H9 (cell line): ENCODE measurements around the gene ARID1A. TPM values are rescaled to one million over a fixed set of nuclear protein-coding genes. Genes with fewer than 3 reads are reported as not detected.

Experiments used
- DNase-seq: peaks from one replicate; pipeline ENCODE4 v3.0.0-alpha.2; 2017
- H2AFZ ChIP-seq: one replicate; pipeline ENCODE4 v1.6.1; 2013; ENCODE audit warnings: mild to moderate bottlenecking, low read length, control low read depth, moderate library complexity
- H2AK5ac ChIP-seq: 2 replicates; pipeline ENCODE4 v1.6.1; 2013; ENCODE audit warnings: low read length, control low read depth, mixed read lengths; ENCODE audit not compliant: insufficient read length
- H2BK120ac ChIP-seq: one replicate; pipeline ENCODE4 v1.6.1; 2013; ENCODE audit warnings: low read depth, mild to moderate bottlenecking, low read length, control low read depth, inconsistent platforms; ENCODE audit not compliant: poor library complexity, severe bottlenecking
- H2BK12ac ChIP-seq: 2 replicates; pipeline ENCODE4 v1.6.1; 2013; ENCODE audit warnings: low read length, control low read depth, mixed read lengths, low read depth; ENCODE audit not compliant: insufficient read length
- H2BK15ac ChIP-seq: 2 replicates; pipeline ENCODE4 v1.6.1; 2013; ENCODE audit warnings: low read depth, low read length, control low read depth
- H2BK20ac ChIP-seq: one replicate; pipeline ENCODE4 v1.6.1; 2013; ENCODE audit warnings: low read depth, mild to moderate bottlenecking, low read length, control low read depth, inconsistent platforms; ENCODE audit not compliant: poor library complexity, severe bottlenecking
- H2BK5ac ChIP-seq: 2 replicates; pipeline ENCODE4 v1.6.1; 2013; ENCODE audit warnings: low read length, control low read depth, mixed read lengths; ENCODE audit not compliant: insufficient read length
- H3K14ac ChIP-seq: 2 replicates; pipeline ENCODE4 v1.6.1; 2013; ENCODE audit warnings: low read length, control low read depth; ENCODE audit not compliant: insufficient read depth
- H3K18ac ChIP-seq: 2 replicates; pipeline ENCODE4 v1.6.1; 2013; ENCODE audit warnings: low read depth, mild to moderate bottlenecking, mixed read lengths, low read length, control low read depth; ENCODE audit not compliant: insufficient read length
- H3K23ac ChIP-seq: 2 replicates; pipeline ENCODE4 v1.6.1; 2013; ENCODE audit warnings: low read length, control low read depth, mixed read lengths, low read depth; ENCODE audit not compliant: insufficient read length
- H3K23me2 ChIP-seq: 2 replicates; pipeline ENCODE4 v1.6.1; 2013; ENCODE audit warnings: low read depth, mild to moderate bottlenecking, mixed read lengths, low read length, control low read depth; ENCODE audit not compliant: insufficient read length, poor library complexity, severe bottlenecking
- H3K27ac ChIP-seq: 2 replicates; pipeline ENCODE4 v1.5.1; 2013; ENCODE audit warnings: low read length, control low read depth, mixed read lengths, low read depth; ENCODE audit not compliant: insufficient read length
- H3K27me3 ChIP-seq: 2 replicates; pipeline ENCODE4 v1.6.1; 2013; ENCODE audit warnings: low read length, control low read depth, inconsistent platforms; ENCODE audit not compliant: insufficient read depth
- H3K4ac ChIP-seq: 2 replicates; pipeline ENCODE4 v1.6.1; 2013; ENCODE audit warnings: low read depth, mild to moderate bottlenecking, control low read depth, inconsistent platforms, low read length, moderate library complexity
- H3K4me1 ChIP-seq: 2 replicates; pipeline ENCODE4 v1.6.1; 2013; ENCODE audit warnings: low read length, control low read depth, inconsistent platforms; ENCODE audit not compliant: insufficient read depth
- H3K4me2 ChIP-seq: 2 replicates; pipeline ENCODE4 v1.6.1; 2013; ENCODE audit warnings: low read length, control low read depth, mixed read lengths; ENCODE audit not compliant: insufficient read length, insufficient read depth
- H3K56ac ChIP-seq: 2 replicates; pipeline ENCODE4 v1.6.1; 2013; ENCODE audit warnings: low read depth, mild to moderate bottlenecking, mixed read lengths, low read length, control low read depth; ENCODE audit not compliant: insufficient read length
- H3K79me1 ChIP-seq: 2 replicates; pipeline ENCODE4 v1.6.1; 2013; ENCODE audit warnings: low read depth, mild to moderate bottlenecking, moderate library complexity, low read length, control low read depth, inconsistent platforms; ENCODE audit not compliant: insufficient read depth, poor library complexity, severe bottlenecking
- H3K79me2 ChIP-seq: 2 replicates; pipeline ENCODE4 v1.6.1; 2013; ENCODE audit warnings: low read length, control low read depth, inconsistent platforms; ENCODE audit not compliant: insufficient read depth
- H3K9ac ChIP-seq: 2 replicates; pipeline ENCODE4 v1.6.1; 2013; ENCODE audit warnings: low read length, control low read depth, mixed read lengths; ENCODE audit not compliant: insufficient read length; ENCODE audit errors: extremely low read depth
- H3K9me3 ChIP-seq: one replicate; pipeline ENCODE4 v1.6.1; 2013; ENCODE audit warnings: low read depth, low read length, inconsistent platforms; ENCODE audit not compliant: control insufficient read depth
- H3T11ph ChIP-seq: one replicate; pipeline ENCODE4 v1.6.1; 2013; ENCODE audit warnings: mild to moderate bottlenecking, low read length, control low read depth, inconsistent platforms
- H4K20me1 ChIP-seq: one replicate; pipeline ENCODE4 v1.6.1; 2013; ENCODE audit not compliant: control insufficient read depth, insufficient read length, insufficient read depth
- H4K5ac ChIP-seq: 2 replicates; pipeline ENCODE4 v1.6.1; 2013; ENCODE audit warnings: low read depth, mild to moderate bottlenecking, mixed read lengths, low read length, control low read depth; ENCODE audit not compliant: insufficient read length
- H4K8ac ChIP-seq: replicated peaks from 2 replicates; pipeline ENCODE4 v1.6.1; 2013; ENCODE audit warnings: low read length, control low read depth, mixed read lengths, low read depth; ENCODE audit not compliant: insufficient read length
- H4K91ac ChIP-seq: 2 replicates; pipeline ENCODE4 v1.6.1; 2013; ENCODE audit warnings: low read depth, mild to moderate bottlenecking, moderate library complexity, mixed read lengths, low read length, control low read depth; ENCODE audit not compliant: insufficient read length
- H3K27ac Mint-ChIP-seq, 3 experiments: 2 replicates in 2 of 3; 3 replicates in 1 of 3; pipeline ENCODE4 v1.8.0; 2020 to 2021; ENCODE audit warnings: mixed read lengths in 3 of 3, mild to moderate bottlenecking in 1 of 3, moderate library complexity in 1 of 3
- H3K27me3 Mint-ChIP-seq: 2 replicates; pipeline ENCODE4 v1.8.0; 2021; ENCODE audit warnings: low read depth, mild to moderate bottlenecking, moderate library complexity, mixed read lengths
- H3K36me3 Mint-ChIP-seq, 3 experiments: 2 replicates in 2 of 3; 3 replicates in 1 of 3; pipeline ENCODE4 v1.8.0; 2020 to 2021; ENCODE audit warnings: low read depth in 3 of 3, mixed read lengths in 3 of 3; ENCODE audit not compliant: insufficient read depth in 1 of 3
- H3K4me1 Mint-ChIP-seq, 2 experiments: 2 replicates each; pipeline ENCODE4 v1.8.0; 2020; ENCODE audit warnings: mixed read lengths in 2 of 2
- H3K4me3 Mint-ChIP-seq, 2 experiments: 2 replicates in 1 of 2; 3 replicates in 1 of 2; pipeline ENCODE4 v1.8.0; 2020 to 2021; ENCODE audit warnings: mild to moderate bottlenecking in 2 of 2, mixed read lengths in 2 of 2, moderate library complexity in 1 of 2
- H3K9me3 Mint-ChIP-seq, 2 experiments: 2 replicates in 1 of 2; 3 replicates in 1 of 2; pipeline ENCODE4 v1.8.0; 2020; ENCODE audit warnings: mild to moderate bottlenecking in 2 of 2, mixed read lengths in 2 of 2, moderate library complexity in 1 of 2
- CTCF ChIP-seq: fragments of 200-600 bp; sonication (generic); conservative IDR thresholded peaks from 3 replicates; pipeline ENCODE4 v1.8.0; 2021; ENCODE audit warnings: antibody characterized with exemption, mild to moderate bottlenecking
- WGBS: extraction: QIAGEN DNeasy Blood & Tissue Kit; methylation state at CpG from one replicate; pipeline ENCODE4 v1.1.7; 2013; ENCODE audit warnings: missing lambda C conversion rate, low lambda C conversion rate, mixed read lengths; ENCODE audit not compliant: insufficient read length; ENCODE audit errors: extremely low coverage; 5-methylcytosine and 5-hydroxymethylcytosine counted together
- total RNA-seq: library from RNA; stranded (reverse); gene quantifications from 2 replicates; pipeline ENCODE4 v1.2.1, GENCODE V29; 2021

ARID1A gene
- total RNA-seq, 1 experiment from 2014 or later = 147 TPM

GRCh38 chr1:26828411-26828991 is 132.7 kb downstream of the ARID1A start:
- Histone ChIP-seq H3K23me2 (peaks cover 7% of the 10 kb centered on the region), H2BK5ac (no peak overlapping the region), H2AK5ac (no peak overlapping the region), H3K14ac (no peak overlapping the region), H3K79me2 (no peaks in the 10 kb centered on the region; the same call in 1 of the 2 replicates), H2BK15ac (no peak overlapping the region), H2BK120ac (no peak overlapping the region), H3K56ac (no peak overlapping the region), H4K91ac (no peak overlapping the region), H3K4me2 (no peak overlapping the region), H3T11ph (no peak overlapping the region), H3K4me1 (no peaks in the 10 kb centered on the region), H4K8ac (no peak overlapping the region), H2AFZ (no peak overlapping the region), H3K9ac (no peak overlapping the region), H3K79me1 (peaks cover 3% of the 10 kb centered on the region), H2BK20ac (no peak overlapping the region), H3K27ac (no peak overlapping the region), H4K20me1 (no peaks in the 10 kb centered on the region), H3K4ac (no peak overlapping the region), H3K18ac (no peak overlapping the region), H4K5ac (no peak overlapping the region), H2BK12ac (no peak overlapping the region), H3K9me3 (no peaks in the 10 kb centered on the region), H3K27me3 (no peaks in the 10 kb centered on the region), H3K23ac (no peak overlapping the region)
- Mint-ChIP-seq H3K9me3 (no peaks in the 10 kb centered on the region), H3K4me3 (peak overlapping the region; percentile 78 to 95), H3K27me3 (peaks cover 1% of the 10 kb centered on the region; the same call in 1 of the 2 replicates), H3K27ac (peak overlapping the region in 1 of 3 experiments; percentile 22; a peak in 1 of 7 replicates), H3K4me1 (peaks cover 32 to 35% of the 10 kb centered on the region in 2 experiments), H3K36me3 (peaks cover 10 to 17% (median 14%) of the 10 kb centered on the region in 3 experiments; a peak in 6 of 7 replicates)
- no CpG with 5 or more reads among the region's 4 CpGs for WGBS
- DNase-seq = no peak
- no peak for TF ChIP-seq CTCF
